Measurements from ENCODE around the gene IGFBP7.

Gene IGFBP7, protein sequence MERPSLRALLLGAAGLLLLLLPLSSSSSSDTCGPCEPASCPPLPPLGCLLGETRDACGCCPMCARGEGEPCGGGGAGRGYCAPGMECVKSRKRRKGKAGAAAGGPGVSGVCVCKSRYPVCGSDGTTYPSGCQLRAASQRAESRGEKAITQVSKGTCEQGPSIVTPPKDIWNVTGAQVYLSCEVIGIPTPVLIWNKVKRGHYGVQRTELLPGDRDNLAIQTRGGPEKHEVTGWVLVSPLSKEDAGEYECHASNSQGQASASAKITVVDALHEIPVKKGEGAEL

DNA sequence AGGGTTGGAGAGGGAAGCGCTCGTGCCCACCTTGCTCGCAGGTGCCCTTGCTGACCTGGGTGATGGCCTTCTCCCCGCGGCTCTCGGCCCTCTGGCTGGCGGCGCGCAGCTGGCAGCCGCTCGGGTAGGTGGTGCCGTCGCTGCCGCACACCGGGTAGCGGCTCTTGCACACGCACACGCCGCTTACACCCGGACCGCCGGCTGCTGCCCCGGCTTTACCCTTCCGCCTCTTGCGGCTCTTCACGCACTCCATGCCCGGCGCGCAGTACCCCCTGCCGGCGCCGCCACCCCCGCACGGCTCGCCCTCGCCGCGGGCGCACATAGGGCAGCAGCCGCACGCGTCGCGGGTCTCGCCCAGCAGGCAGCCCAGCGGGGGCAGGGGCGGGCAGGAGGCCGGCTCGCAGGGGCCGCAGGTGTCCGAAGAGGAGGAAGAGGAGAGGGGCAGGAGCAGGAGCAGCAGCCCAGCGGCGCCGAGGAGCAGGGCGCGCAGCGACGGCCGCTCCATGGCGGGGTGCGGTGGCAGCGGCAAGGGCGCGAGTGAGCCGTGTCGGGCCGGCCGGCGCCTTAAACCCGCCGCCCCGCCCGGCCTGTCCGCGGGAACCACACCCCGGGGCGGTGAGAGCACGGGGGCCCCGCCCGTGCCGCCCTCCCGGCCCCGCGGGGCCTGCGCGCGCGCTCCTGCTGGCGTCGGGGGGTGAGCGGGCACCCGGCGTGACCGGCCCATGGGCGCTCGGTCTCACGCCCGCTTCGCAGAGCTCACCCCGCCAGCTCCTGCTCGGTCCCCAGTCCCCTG is at the start of gene IGFBP7:
Gene IGFBP7, minus strand, starts transcription at position 539 of the 793 bp plus-strand sequence. Its CDS starts 34 bp downstream, at position 505.
- DNase-seq, result no peak

DNA sequence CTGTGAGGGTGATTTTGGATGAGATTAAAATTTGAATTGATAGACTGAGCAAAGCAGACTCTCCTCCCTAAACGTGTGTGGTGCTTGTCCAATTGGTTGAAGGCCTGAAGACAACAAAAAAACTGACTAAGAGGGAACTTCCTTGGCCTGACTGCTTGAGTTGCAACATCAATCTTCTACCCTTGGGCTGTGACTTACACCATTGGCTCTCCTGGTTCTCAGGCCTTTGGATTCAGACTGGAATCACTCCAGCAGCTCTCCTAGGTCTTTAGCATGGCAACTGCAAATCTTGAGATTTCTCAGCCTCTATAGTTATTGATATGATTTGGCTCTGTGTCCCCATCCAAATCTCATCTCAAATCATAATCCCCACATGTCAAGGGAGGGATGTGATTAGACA is 49.7 kb upstream of the IGFBP7 start:
- no peak for DNase-seq

DNA sequence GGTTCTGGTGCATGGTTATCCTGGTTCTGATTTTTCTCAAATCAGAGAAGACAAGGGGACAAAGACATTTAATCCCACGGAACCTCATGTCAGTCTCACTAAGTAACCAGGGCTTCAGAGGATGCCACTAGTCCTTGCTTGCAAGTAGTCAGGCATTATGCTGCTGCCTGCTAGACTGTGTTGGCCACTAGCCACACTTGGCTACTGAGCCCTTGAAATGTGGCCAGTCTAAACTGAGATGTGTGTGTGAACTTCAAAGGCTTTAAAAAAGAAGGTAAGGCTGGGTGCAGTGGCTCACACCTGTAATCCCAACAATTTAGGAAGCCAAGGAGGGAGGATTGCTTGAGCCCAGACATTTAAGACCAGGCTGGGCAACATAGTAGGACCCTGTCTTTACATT is 48.6 kb upstream of the IGFBP7 start:
- no peak for DNase-seq

DNA sequence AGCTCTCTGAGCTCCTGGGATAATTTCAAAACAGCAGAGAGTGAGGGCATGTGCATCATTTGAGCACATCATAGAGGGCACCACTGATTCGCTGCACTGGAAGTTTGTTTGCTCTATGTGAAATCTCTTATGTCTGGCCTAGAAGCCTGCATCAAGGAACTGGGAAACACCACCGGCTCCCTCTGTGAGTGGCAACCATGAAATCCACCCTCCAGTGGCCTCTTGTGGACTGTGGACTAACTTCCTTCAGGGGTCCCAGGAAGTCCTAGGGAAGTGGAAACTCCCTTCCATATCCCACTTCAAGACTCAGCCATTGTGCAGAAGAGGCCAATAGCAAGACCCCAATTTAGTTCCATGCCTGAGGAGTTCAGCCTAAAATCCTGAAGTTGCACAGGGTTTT is 48.0 kb upstream of the IGFBP7 start:
- no peak for DNase-seq

DNA sequence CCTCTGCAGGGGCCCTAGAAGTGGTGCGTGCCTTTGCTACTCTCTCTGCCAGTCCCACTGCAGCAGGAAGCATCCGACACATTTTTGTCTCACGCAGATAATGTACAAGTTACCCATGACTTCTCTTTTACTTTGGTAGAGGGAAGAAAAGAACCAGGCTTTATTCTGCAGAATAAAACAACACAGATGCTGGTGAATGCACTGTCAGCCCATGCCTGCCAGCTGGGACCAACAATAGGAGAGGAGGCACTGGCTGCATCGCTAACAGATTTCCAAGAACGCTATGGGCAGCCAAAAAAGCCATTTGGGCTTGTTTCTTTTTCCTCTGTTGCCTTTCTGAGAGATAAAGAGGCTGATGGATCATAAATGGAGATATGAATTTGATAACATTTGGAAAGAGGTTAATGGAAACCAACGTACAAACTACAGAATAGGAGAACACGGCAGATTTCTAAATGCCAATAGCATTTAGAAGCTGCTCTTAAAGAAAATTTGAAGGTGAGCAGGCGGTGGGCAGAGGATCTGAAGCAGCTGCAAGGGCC is 47.5 kb upstream of the IGFBP7 start:
- no peak for DNase-seq

- no peak for DNase-seq
These were observed 46.2 kb upstream of the IGFBP7 start for GRCh38 chr4:57156242-57156990.

DNA sequence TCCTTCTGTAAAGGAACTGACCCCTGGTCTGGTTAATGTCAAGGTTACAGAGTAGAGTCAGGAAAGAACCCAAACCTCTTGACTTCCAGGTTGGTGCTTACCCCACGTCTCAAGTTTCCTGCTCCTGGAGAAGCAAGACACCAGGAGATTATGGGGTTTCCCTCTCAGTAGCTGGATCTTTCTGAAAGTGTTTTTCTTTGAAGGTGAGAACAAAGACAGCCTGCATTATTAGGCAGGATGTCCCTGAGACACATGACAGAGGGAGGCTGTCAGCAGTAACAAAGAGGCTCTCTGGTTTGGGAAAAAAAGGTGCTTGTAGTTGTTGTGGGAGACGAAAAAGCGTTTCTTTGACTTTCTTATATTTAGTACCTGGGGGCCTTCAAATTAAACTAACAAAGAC is 44.7 kb upstream of the IGFBP7 start:
- DNase-seq, result no peak

- no peak for DNase-seq
These were observed 44.0 kb upstream of the IGFBP7 start for GRCh38 chr4:57154191-57154590.

- DNase-seq, result no peak
These were observed 43.0 kb upstream of the IGFBP7 start for GRCh38 chr4:57153207-57153606.

DNA sequence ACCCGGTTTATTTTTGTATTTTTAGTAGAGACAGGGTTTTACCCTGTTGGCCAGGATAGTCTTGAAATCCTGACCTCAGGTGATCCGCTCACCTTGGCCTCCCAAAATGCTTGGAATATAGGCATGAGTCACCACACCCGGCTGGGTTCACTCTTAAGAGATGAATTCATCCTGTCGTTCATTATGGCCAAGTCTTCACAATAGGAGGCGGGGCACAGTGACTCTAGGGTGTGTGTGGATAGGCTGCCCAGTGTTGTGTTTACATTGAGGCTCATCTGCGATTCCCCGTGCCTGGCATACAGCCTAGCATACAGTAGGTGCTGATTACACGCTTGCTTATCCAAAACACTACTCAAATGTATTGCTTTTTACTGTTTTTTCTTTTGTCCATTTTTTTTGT is 41.3 kb upstream of the IGFBP7 start:
- no peak for DNase-seq

GRCh38 chr4:57149833-57150232 is 39.6 kb upstream of the IGFBP7 start:
- no peak for DNase-seq

DNA sequence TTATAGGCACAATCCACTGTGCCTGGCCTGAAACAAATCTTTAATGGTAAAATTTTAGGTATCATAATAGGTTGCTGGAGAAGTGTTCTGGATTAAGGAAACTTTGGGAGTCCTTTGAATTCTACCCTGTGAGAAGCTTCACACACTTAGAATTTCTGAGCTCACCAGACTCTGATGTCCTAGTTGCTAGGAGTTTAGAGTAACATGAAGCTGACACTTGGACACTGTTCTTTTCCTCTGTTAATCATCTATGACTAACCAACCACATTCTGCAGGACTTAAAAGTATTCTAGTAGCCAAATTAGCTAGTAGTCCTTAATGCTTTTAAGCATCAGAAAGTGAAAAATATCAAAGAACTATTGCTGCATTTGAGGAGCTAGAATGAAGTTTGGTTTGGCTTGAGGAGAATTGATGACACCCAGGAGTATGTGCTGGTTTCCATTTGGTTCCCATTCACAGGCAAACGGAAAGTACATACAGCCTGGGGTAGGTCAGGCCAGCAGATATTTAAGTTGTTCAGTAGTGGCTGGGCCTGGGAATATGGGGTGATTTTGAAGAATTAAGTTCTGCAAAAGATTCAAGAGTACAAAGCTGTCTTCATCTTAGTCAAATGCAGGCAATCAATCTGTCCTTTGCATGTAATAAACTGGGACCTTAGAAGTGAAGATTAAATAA is 38.8 kb upstream of the IGFBP7 start:
- no peak for DNase-seq

- DNase-seq, result no peak
These were observed 38.0 kb upstream of the IGFBP7 start for GRCh38 chr4:57148177-57148576.

- no peak for DNase-seq
These were observed 37.3 kb upstream of the IGFBP7 start for GRCh38 chr4:57147335-57148060.

GRCh38 chr4:57146444-57146843 is 36.3 kb upstream of the IGFBP7 start:
- DNase-seq, result no peak

GRCh38 chr4:57144466-57144865 is 34.3 kb upstream of the IGFBP7 start:
- DNase-seq, result no peak

DNA sequence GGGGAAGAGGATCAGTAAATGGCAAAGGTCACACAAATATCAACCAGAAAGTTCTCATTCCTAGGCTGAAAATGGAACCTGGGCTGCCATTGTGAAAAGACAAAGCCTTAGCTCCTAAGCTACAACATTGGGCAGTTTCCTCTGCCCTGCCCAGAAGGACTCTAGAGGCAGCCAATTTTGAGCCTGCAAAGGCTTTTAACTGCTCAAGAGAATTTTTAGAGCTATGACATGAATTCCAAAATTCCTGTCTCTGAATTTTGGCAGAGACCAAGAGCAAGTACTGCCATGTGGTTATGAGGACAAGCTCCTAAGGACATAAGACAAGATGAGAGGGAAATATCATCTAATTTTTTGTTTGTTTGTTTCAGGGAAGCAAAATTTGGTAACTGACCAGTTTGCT is 29.6 kb upstream of the IGFBP7 start:
- no peak for DNase-seq

- DNase-seq, result no peak
These were observed 27.1 kb upstream of the IGFBP7 start for GRCh38 chr4:57137261-57137660.

- no peak for DNase-seq
These were observed 26.1 kb upstream of the IGFBP7 start for GRCh38 chr4:57136281-57136680.

GRCh38 chr4:57132743-57133137 is 22.6 kb upstream of the IGFBP7 start:
- no peak for DNase-seq

GRCh38 chr4:57131849-57132742 is 21.9 kb upstream of the IGFBP7 start:
- DNase-seq, result no peak
